IPS DF 6.9 (cell line): ENCODE measurements around the gene ARPC1A.

Source experiments
- DNase-seq: peaks from one replicate; pipeline ENCODE4 v3.0.0-alpha.2; 2013; ENCODE audit warnings: low read depth, low spot score
- H3K27ac ChIP-seq: one replicate; pipeline ENCODE4 v1.5.1; 2013; ENCODE audit warnings: low read length, control low read depth
- H3K27me3 ChIP-seq: 2 replicates; pipeline ENCODE4 v1.6.1; 2013; ENCODE audit warnings: mild to moderate bottlenecking, low read length; ENCODE audit not compliant: control insufficient read depth, insufficient read depth
- H3K36me3 ChIP-seq: 2 replicates; pipeline ENCODE4 v1.6.1; 2013; ENCODE audit warnings: low read length; ENCODE audit not compliant: control insufficient read depth, insufficient read depth
- H3K4me1 ChIP-seq: 2 replicates; pipeline ENCODE4 v1.6.1; 2013; ENCODE audit warnings: low read length; ENCODE audit not compliant: control insufficient read depth, insufficient read depth
- H3K4me3 ChIP-seq: 2 replicates; pipeline ENCODE4 v1.5.1; 2013; ENCODE audit warnings: mild to moderate bottlenecking, low read length
- H3K9me3 ChIP-seq: 2 replicates; pipeline ENCODE4 v1.6.1; 2013; ENCODE audit warnings: low read length, inconsistent platforms; ENCODE audit not compliant: control insufficient read depth, insufficient read depth
- WGBS: extraction: QIAGEN DNeasy Blood & Tissue Kit; methylation state at CpG from one replicate; pipeline ENCODE4 v1.1.7; 2013; ENCODE audit warnings: mixed read lengths, missing lambda C conversion rate; ENCODE audit not compliant: insufficient read length, insufficient coverage; 5-methylcytosine and 5-hydroxymethylcytosine counted together

ARPC1A gene

GRCh38 chr7:99389772-99390171 lies 64.1 kb downstream of the ARPC1A start:
- no peaks in the 10 kb centered on the region for H3K27me3 ChIP-seq
- peaks cover 26% of the 10 kb centered on the region for H3K36me3 ChIP-seq
- WGBS = no CpG with 5 or more reads among the region's 13 CpGs
- no peak for DNase-seq
- no peak overlapping the region for H3K27ac ChIP-seq
- H3K4me1 ChIP-seq = peaks cover 6% of the 10 kb centered on the region; the same call in 1 of the 2 replicates
- no peaks in the 10 kb centered on the region for H3K9me3 ChIP-seq
- H3K4me3 ChIP-seq = no peak overlapping the region

GRCh38 chr7:99390941-99391602 lies 65.4 kb downstream of the ARPC1A start:
- Histone ChIP-seq H3K9me3 (no peaks in the 10 kb centered on the region), H3K36me3 (peaks cover 31% of the 10 kb centered on the region), H3K4me3 (no peak overlapping the region), H3K27me3 (no peaks in the 10 kb centered on the region), H3K4me1 (peaks cover 6% of the 10 kb centered on the region; the same call in 1 of the 2 replicates), H3K27ac (no peak overlapping the region)
- WGBS = no CpG with 5 or more reads among the region's 23 CpGs
- DNase-seq = no peak

- DNase-seq = no peak
- no peaks in the 10 kb centered on the region for H3K27me3 ChIP-seq
- no peaks in the 10 kb centered on the region for H3K9me3 ChIP-seq
- peaks cover 28% of the 10 kb centered on the region for H3K36me3 ChIP-seq
- H3K27ac ChIP-seq = no peak overlapping the region
- WGBS = no CpG with 5 or more reads among the region's 8 CpGs
- H3K4me1 ChIP-seq = peaks cover 6% of the 10 kb centered on the region; the same call in 1 of the 2 replicates
- H3K4me3 ChIP-seq = peak overlapping the region; percentile 60; the same call in 1 of the 2 replicates
Measured at GRCh38 chr7:99392046-99392445, 66.3 kb downstream of the ARPC1A start.

GRCh38 chr7:99392659-99393354 lies 67.1 kb downstream of the ARPC1A start:
- Histone ChIP-seq H3K9me3 (no peaks in the 10 kb centered on the region), H3K27ac (no peak overlapping the region), H3K36me3 (peaks cover 35% of the 10 kb centered on the region), H3K4me3 (peak overlapping the region; percentile 60; the same call in 1 of the 2 replicates), H3K4me1 (peaks cover 6% of the 10 kb centered on the region; the same call in 1 of the 2 replicates), H3K27me3 (no peaks in the 10 kb centered on the region)
- no CpG with 5 or more reads among the region's 68 CpGs for WGBS
- peak; percentile 78 for DNase-seq

- peak overlapping the region; percentile 60; the same call in 1 of the 2 replicates for H3K4me3 ChIP-seq
- peaks cover 6% of the 10 kb centered on the region; the same call in 1 of the 2 replicates for H3K4me1 ChIP-seq
- no CpG with 5 or more reads among the region's 30 CpGs for WGBS
- no peak overlapping the region for H3K27ac ChIP-seq
- peaks cover 32% of the 10 kb centered on the region for H3K36me3 ChIP-seq
- H3K9me3 ChIP-seq = no peaks in the 10 kb centered on the region
- peak; percentile 67 for DNase-seq
- no peaks in the 10 kb centered on the region for H3K27me3 ChIP-seq
Measured at GRCh38 chr7:99393355-99394187, 67.9 kb downstream of the ARPC1A start.

GRCh38 chr7:99394188-99394502 lies 68.4 kb downstream of the ARPC1A start:
- no peak for DNase-seq
- Histone ChIP-seq H3K4me3 (no peak overlapping the region), H3K27ac (no peak overlapping the region), H3K36me3 (peaks cover 34% of the 10 kb centered on the region), H3K9me3 (no peaks in the 10 kb centered on the region), H3K27me3 (no peaks in the 10 kb centered on the region), H3K4me1 (peaks cover 6% of the 10 kb centered on the region; the same call in 1 of the 2 replicates)
- no CpG with 5 or more reads among the region's 4 CpGs for WGBS

- no CpG with 5 or more reads among the region's 14 CpGs for WGBS
Measured at GRCh38 chr7:99395616-99396327, 70.1 kb downstream of the ARPC1A start.

GRCh38 chr7:99396418-99397296 lies 71.0 kb downstream of the ARPC1A start:
- Histone ChIP-seq H3K9me3 (no peaks in the 10 kb centered on the region), H3K27ac (no peak overlapping the region), H3K4me3 (no peak overlapping the region), H3K36me3 (peaks cover 40% of the 10 kb centered on the region), H3K4me1 (peaks cover 6% of the 10 kb centered on the region; the same call in 1 of the 2 replicates), H3K27me3 (no peaks in the 10 kb centered on the region)
- no peak for DNase-seq
- WGBS = no CpG with 5 or more reads among the region's 21 CpGs

More at GRCh38 chr7:99395616-99396327, 70.1 kb downstream of the ARPC1A start:
- DNase-seq = no peak
- peaks cover 6% of the 10 kb centered on the region; the same call in 1 of the 2 replicates for H3K4me1 ChIP-seq
- H3K36me3 ChIP-seq = peaks cover 40% of the 10 kb centered on the region
- no peaks in the 10 kb centered on the region for H3K27me3 ChIP-seq
- no peak overlapping the region for H3K4me3 ChIP-seq
- no peak overlapping the region for H3K27ac ChIP-seq
- no peaks in the 10 kb centered on the region for H3K9me3 ChIP-seq

GRCh38 chr7:99397297-99397983 lies 71.7 kb downstream of the ARPC1A start:
- no peaks in the 10 kb centered on the region for H3K9me3 ChIP-seq
- WGBS = no CpG with 5 or more reads among the region's 18 CpGs
- DNase-seq = no peak
- H3K27ac ChIP-seq = no peak overlapping the region
- H3K27me3 ChIP-seq = no peaks in the 10 kb centered on the region
- H3K4me1 ChIP-seq = peaks cover 4% of the 10 kb centered on the region; the same call in 1 of the 2 replicates
- peaks cover 40% of the 10 kb centered on the region for H3K36me3 ChIP-seq
- no peak overlapping the region for H3K4me3 ChIP-seq
